Activated CD4-positive, alpha-beta T cell treated with anti-CD3 and anti-CD28 coated beads for 1 hour (primary cell): ENCODE data around the gene DPCD.
"Not testable (repeated sequence)": the region's sequence is repeated elsewhere in the genome, so short reads cannot be mapped to it uniquely, and the experiment has no call there.

Experiments
- DNase-seq: peaks from one replicate; pipeline ENCODE4 v3.0.0-alpha.2; 2020

The DPCD gene

GRCh38 chr10:101588879-101589278, 758 bp downstream of the DPCD start:
- no peak for DNase-seq

- DNase-seq: not testable (repeated sequence)
These were observed 5.2 kb downstream of the DPCD start for GRCh38 chr10:101593331-101593730.

- no peak for DNase-seq
These were observed 7.7 kb downstream of the DPCD start for GRCh38 chr10:101595591-101596433.

GRCh38 chr10:101597091-101597900, 9.2 kb downstream of the DPCD start:
- no peak for DNase-seq

GRCh38 chr10:101601541-101601940, 13.4 kb downstream of the DPCD start:
- no peak for DNase-seq

- DNase-seq: peak; percentile 31
These were observed 14.8 kb downstream of the DPCD start for GRCh38 chr10:101602761-101603398.

GRCh38 chr10:101607124-101607523, 19.0 kb downstream of the DPCD start:
- no peak for DNase-seq

GRCh38 chr10:101609481-101609880, 21.4 kb downstream of the DPCD start:
- no peak for DNase-seq

GRCh38 chr10:101611096-101611905, 23.2 kb downstream of the DPCD start:
- DNase-seq: no peak

GRCh38 chr10:101612086-101612485, 24.0 kb downstream of the DPCD start:
- DNase-seq: no peak

GRCh38 chr10:101612872-101613271, 24.8 kb downstream of the DPCD start:
- no peak for DNase-seq

- DNase-seq: no peak
These were observed 25.5 kb downstream of the DPCD start for GRCh38 chr10:101613646-101614045.

GRCh38 chr10:101614663-101615524, 26.8 kb downstream of the DPCD start:
- DNase-seq: no peak

GRCh38 chr10:101615525-101616116, 27.5 kb downstream of the DPCD start:
- DNase-seq: no peak

- no peak for DNase-seq
These were observed 28.4 kb downstream of the DPCD start for GRCh38 chr10:101616415-101617101.

GRCh38 chr10:101617102-101617823, 29.1 kb downstream of the DPCD start:
- DNase-seq: no peak

GRCh38 chr10:101617824-101618568, 29.9 kb downstream of the DPCD start:
- no peak for DNase-seq

GRCh38 chr10:101618871-101619270, 30.8 kb downstream of the DPCD start:
- no peak for DNase-seq

GRCh38 chr10:101619983-101620382, 31.9 kb downstream of the DPCD start:
- DNase-seq: no peak
